Putamen (tissue), 1 donor: Measurements from ENCODE around the gene GREM1.

Experiments
- DNase-seq: peaks from one replicate; pipeline ENCODE4 v3.0.0-alpha.2; 2016; ENCODE audit warnings: low spot score

Gene GREM1

GRCh38 chr15:32717426-32718226 is at the start of gene GREM1:
TSS of gene GREM1 (plus strand) at chr15:32718004. CDS start at chr15:32730691, 12,687 bp downstream.
- peak; percentile 78 for DNase-seq

GRCh38 chr15:32668942-32669341 is 48.9 kb upstream of the GREM1 start:
- DNase-seq: no peak

DNA sequence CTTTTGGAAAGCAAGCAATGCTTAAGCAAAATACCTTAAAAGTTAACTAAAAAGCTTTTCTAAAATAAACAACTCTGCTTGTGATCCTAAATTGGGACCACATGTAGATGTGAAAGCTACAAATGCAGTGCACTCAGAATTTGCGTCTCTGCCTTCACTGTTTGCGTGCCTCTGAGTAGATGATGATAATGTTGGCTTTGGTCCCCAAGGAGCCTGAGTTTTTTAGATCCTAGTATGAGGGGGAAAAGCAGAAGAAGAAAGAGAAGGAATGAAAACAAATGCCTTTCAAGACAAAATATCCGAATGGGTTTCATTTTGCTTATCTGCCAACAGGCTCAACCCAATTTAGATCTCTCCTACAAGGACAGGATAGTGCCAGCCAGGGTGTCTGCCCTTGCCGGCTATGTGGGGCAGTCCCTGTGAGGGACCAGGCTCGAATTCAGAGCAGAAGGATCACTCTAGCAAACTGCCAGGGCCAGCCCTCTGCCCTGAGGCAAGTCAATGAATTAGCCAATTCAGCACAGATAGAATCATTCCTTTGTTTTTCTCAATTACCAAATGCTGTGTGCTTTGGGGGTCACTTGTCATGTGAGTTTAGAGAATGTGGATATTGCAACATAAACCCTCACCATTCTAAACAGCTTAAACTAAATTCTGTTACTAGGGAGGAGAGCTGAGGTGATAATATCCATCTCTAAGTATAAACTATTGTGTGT is 47.8 kb upstream of the GREM1 start:
- peak; percentile 91 for DNase-seq

- DNase-seq: no peak
These were observed 47.2 kb upstream of the GREM1 start for GRCh38 chr15:32670623-32671022.

DNA sequence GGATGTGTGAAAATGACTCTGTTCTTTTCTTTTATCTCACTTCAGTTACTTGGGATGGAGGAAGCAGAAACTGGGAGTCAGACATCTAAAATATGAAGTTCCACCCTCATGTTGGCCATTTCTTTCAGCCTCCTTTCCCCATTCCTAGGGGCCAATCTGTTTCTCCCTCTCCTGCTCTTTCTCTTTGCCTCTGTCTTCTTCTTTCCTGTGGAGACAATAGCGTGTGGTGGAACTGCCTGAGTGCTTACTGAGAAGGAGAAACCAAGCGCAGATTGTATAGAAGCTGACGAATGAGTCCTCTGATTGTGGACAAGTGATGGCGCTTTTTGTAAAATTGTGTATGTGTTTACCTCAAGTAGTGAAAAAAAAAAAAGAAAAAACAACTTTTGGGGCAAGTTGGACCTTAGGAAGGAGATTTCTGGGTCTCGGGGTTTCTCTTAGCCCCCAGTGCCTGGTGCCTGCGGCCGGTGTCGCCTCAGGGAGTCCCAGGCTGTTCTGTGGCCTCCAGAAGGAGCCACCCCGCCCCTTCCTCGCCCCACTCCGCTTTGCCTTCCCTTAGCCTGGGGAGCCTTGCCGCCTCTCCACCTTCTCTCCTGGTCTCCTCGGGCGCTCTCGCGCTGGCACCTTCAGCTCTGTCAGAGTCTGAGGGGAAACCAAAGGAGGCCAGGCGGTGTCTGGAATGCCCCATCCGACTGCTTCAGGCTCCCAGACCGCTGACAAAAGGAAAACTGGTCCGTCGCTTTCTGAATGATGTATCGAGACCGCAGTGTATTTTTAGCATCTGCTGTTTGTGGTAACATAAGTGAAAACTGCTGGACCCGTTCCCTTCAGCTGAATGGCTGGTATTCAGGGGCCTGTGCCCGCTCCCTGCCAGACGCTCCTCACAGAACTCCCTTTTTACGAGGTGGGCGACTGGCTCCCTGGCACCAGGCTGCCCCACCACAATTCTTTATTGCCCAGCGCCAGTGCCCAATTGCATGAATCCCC is 46.2 kb upstream of the GREM1 start:
- DNase-seq: peak; percentile 71

DNA sequence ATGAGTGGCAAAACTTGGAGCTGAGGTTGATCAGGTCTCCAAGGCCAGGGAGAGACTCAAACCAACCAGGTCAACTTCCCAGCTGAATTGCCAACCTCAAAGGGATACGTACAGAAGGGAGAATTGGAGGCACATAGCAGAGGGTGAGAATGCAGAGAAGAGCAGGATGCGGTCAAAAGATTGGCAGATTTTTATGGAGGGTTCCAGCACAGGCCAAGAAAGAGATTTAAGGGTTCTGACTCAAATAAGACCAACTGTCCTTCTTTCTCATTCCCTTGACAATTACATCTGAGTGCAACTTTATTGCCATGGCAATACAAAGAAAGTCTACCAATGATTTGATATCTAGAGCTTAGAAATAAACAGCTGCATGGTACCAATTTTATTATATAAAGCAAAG is 43.1 kb upstream of the GREM1 start:
- DNase-seq: no peak

DNA sequence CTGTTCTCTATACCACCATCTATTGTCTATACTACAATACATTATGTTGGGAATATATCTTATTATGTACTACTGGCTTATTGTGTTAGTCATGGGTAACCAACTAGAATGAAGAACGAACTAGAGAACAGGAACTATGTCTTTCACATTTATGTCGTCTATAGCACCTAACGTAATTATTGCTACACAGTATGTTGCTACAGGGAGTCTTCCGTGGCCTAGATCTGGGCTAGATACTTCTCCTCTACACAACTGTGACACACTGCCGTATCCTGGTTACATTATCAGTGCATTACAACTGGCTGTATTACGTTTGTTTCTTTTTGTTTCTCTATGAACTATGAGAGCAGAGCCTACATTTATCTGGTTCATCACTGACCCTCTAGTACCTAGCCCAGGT is 42.3 kb upstream of the GREM1 start:
- DNase-seq: no peak

GRCh38 chr15:32676169-32676568 is 41.6 kb upstream of the GREM1 start:
- DNase-seq: no peak

GRCh38 chr15:32677238-32677750 is 40.5 kb upstream of the GREM1 start:
- DNase-seq: no peak

DNA sequence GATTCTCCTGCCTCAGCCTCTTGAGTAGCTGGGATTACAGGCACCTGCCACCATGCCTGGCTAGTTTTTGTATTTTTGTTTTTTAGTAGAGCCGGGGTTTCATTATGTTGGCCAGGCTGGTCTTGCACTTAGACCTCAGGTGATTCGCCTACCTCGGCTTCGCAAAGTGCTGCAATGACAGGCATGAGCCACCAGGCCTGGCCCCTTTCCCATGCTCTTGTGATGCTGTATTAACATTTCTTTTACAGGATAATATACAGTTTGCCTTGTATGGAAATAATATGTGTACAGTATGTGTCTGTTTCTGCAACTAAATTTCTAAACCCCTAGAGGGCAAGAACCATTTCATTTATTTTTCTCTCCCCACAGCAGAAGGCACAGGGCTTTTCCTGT is 38.5 kb upstream of the GREM1 start:
- no peak for DNase-seq

DNA sequence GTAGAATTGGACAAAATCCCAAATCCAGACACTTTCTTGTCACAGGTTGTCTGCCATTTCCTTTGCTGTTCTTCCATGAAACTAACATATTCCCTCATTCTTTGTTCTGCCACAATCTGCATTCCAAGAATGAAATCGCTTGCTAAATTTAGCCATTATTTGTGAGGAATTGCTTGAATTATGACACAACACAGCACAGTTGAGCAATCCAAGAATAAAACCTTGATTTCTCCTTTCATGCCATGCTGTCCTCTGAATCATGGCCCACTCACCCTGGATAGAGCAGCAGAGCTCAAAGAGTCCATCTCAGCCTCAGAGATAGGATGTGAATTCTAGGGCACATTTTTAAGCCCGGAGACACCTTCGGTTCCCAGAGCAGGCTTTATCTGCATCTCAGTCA is 35.2 kb upstream of the GREM1 start:
- DNase-seq: no peak

DNA sequence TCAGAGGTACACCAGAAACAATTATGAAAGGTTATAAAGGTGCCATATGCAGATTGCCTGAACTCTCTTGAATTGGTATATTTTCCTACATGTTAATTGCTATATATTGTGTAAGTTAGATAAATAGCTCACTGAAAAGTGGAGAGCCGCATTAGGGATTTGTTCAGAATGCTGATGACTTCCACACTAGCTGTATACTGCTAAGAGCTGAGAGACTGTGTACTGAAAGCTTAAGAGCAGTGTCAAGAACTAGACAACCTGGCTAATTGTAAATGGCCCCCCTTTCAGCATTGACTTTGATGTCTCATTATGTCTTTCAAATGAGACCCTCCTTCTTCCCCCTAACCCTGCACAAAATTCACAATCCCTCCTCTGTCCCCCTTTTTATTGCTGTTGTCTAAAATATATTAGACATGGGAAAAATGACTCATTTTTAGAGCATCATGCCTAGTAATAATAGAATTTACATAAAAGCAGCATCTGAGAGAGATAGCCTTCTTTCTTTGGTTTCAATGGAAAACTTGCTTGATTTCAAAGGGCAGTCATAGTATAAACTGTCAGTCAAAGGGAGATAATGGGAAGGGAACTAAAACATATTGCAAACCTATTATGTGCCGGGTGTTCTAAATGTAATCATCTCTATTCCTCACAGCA is 34.7 kb upstream of the GREM1 start:
- no peak for DNase-seq

- DNase-seq: peak; percentile 54
These were observed 33.8 kb upstream of the GREM1 start for GRCh38 chr15:32683906-32684584.

GRCh38 chr15:32685576-32685975 is 32.2 kb upstream of the GREM1 start:
- DNase-seq: no peak

- no peak for DNase-seq
These were observed 30.2 kb upstream of the GREM1 start for GRCh38 chr15:32687556-32687955.

- DNase-seq: no peak
These were observed 29.6 kb upstream of the GREM1 start for GRCh38 chr15:32688151-32688639.

- no peak for DNase-seq
These were observed 26.7 kb upstream of the GREM1 start for GRCh38 chr15:32690941-32691688.

- DNase-seq: peak; percentile 42
These were observed 26.1 kb upstream of the GREM1 start for GRCh38 chr15:32691689-32692038.

- DNase-seq: no peak
These were observed 25.5 kb upstream of the GREM1 start for GRCh38 chr15:32692286-32692685.
